ENCODE results near the gene ERN1. TPM values are rescaled to one million over a fixed set of nuclear protein-coding genes. Genes with fewer than 3 reads are reported as not detected.
A peak's percentile ranks its signal among the peaks of the same experiment; 100 is the strongest.
"Not testable (repeated sequence)": the region's sequence is repeated elsewhere in the genome, so short reads cannot be mapped to it uniquely, and the experiment has no call there.

The ERN1 gene
- polyA plus RNA-seq, 1 experiment = 8.6 TPM

DNA sequence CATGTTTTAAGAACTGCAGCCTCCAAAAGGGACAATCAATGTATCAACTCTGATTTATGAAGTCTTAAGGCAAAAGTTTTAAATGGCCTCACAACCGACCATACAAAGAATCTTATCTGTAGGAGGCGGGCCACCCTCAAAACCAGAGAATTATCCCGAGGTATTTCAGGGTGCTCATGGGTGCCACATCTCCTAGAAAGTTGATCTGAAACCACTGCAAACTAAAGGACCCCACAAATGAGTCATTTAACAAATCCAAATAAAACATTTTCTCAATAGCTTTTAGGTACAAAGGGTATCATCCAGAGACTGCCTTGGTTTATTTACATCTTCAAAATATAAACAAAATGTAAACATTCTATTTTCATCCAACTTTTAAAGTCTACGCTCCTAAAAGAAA lies 6.8 kb downstream of the ERN1 start:
- Histone ChIP-seq H3K36me3 (ENCODE audit: control insufficient read depth, insufficient read depth, low read length) (peaks cover 3% of the 10 kb centered on the region), H3K27me3 (ENCODE audit: control insufficient read depth, insufficient read depth, low read length) (no peaks in the 10 kb centered on the region), H3K4me3 (ENCODE audit: low read depth, low read length) (no peak overlapping the region)
- ChIA-PET CTCF (interaction anchor here (1.7 to 2.7 kb wide), 2 partner anchors 10 to 94 kb away, joined by 6 to 7 read pairs; no protein-coding TSS in a partner anchor), POLR2A (no interaction called here)
- DNase-seq (ENCODE audit: low read depth) = no peak
- TF ChIP-seq, protein P1, sequence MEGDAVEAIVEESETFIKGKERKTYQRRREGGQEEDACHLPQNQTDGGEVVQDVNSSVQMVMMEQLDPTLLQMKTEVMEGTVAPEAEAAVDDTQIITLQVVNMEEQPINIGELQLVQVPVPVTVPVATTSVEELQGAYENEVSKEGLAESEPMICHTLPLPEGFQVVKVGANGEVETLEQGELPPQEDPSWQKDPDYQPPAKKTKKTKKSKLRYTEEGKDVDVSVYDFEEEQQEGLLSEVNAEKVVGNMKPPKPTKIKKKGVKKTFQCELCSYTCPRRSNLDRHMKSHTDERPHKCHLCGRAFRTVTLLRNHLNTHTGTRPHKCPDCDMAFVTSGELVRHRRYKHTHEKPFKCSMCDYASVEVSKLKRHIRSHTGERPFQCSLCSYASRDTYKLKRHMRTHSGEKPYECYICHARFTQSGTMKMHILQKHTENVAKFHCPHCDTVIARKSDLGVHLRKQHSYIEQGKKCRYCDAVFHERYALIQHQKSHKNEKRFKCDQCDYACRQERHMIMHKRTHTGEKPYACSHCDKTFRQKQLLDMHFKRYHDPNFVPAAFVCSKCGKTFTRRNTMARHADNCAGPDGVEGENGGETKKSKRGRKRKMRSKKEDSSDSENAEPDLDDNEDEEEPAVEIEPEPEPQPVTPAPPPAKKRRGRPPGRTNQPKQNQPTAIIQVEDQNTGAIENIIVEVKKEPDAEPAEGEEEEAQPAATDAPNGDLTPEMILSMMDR (IDR thresholded peaks at IDR 0.05; ENCODE audit: insufficient read depth, low read depth, low read length) = no peak

DNA sequence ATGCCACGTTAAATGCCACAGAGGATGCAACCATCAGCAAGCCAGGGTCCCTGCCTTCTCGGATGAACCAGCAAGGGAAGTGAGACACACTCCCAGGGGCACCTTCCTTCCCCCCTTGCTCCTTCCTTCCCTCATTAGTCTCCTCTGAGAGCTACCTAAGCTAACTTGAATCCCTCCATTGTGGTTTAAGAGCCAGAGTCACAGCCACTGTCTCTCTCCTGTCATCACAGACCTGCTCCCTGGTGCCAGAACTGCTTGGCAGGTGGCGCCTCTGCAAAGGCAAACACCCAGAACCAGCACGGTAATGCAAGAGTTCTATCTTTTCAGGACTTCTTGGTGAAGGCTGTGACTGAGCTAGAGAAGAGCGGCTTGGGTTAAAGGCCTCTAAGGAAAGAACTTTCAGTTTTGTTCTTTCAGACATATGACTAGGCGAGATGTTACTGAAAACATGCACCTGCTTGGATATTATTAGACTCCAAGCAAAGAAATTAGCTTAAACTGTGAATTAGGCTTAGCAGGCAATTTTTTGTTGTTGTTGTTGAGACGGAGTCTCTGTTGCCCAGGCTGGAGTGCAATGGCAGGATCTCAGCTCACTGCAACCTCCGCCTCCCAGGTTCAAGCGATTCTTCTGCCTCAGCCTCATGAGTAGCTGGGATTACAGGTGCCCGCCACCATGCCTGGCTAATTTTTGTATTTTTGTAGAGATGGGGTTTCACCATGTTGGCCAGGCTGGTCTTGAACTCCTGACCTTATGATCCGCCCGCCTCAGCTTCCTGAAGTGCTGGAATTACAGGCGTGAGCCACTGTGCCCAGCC lies 8.8 kb downstream of the ERN1 start:
- POLR2A ChIA-PET; DNase-seq (ENCODE audit: low read depth); H3K36me3 ChIP-seq (ENCODE audit: control insufficient read depth, insufficient read depth, low read length); H3K4me3 ChIP-seq (ENCODE audit: low read depth, low read length); H3K27me3 ChIP-seq (ENCODE audit: control insufficient read depth, insufficient read depth, low read length): not testable (repeated sequence)
- CTCF ChIA-PET = interaction anchor here (0.8 to 1.7 kb wide), 3 partner anchors 12 to 97 kb away, joined by 3 to 6 read pairs (median 3); no protein-coding TSS in a partner anchor

DNA sequence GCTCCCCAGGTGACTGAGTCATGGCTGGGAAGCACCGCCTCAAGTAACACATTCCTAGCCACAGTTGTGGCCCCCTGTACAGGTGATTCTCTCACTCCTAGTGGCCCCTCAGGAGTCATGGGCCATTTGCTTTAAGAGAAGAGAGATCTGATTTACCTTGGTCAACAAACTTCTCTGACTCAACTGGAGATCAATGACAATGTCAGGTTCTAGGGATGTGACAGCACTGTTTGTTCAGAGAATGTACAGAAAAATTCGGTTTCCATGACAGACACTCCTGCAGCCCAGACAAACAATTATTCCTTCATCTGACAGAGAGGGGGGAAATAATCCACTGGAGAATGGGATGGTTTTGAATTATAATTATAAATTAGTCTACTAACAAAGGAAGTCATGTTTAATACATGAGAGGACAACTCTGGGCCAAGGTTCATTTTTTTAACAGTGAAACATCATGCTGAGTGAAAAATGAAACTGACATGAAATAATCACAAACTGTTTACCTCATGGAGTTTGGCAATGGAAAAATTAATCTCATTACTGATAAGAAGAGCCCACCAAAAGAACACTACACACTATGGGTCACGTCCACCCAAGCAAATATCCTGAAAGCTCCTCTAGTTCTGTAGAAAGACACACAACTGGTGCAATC lies 9.7 kb downstream of the ERN1 start:
- ChIA-PET POLR2A (no interaction called here), CTCF (interaction anchor here (1.3 kb wide), 1 partner anchor 96 kb away, joined by 3 read pairs; no protein-coding TSS in a partner anchor)
- peaks cover 3% of the 10 kb centered on the region for H3K36me3 ChIP-seq (ENCODE audit: control insufficient read depth, insufficient read depth, low read length)
- TF ChIP-seq, protein P1 (IDR thresholded peaks at IDR 0.05; ENCODE audit: insufficient read depth, low read depth, low read length) = no peak
- no peak overlapping the region for H3K4me3 ChIP-seq (ENCODE audit: low read depth, low read length)
- DNase-seq (ENCODE audit: low read depth) = no peak
- H3K27me3 ChIP-seq (ENCODE audit: control insufficient read depth, insufficient read depth, low read length) = no peaks in the 10 kb centered on the region

DNA sequence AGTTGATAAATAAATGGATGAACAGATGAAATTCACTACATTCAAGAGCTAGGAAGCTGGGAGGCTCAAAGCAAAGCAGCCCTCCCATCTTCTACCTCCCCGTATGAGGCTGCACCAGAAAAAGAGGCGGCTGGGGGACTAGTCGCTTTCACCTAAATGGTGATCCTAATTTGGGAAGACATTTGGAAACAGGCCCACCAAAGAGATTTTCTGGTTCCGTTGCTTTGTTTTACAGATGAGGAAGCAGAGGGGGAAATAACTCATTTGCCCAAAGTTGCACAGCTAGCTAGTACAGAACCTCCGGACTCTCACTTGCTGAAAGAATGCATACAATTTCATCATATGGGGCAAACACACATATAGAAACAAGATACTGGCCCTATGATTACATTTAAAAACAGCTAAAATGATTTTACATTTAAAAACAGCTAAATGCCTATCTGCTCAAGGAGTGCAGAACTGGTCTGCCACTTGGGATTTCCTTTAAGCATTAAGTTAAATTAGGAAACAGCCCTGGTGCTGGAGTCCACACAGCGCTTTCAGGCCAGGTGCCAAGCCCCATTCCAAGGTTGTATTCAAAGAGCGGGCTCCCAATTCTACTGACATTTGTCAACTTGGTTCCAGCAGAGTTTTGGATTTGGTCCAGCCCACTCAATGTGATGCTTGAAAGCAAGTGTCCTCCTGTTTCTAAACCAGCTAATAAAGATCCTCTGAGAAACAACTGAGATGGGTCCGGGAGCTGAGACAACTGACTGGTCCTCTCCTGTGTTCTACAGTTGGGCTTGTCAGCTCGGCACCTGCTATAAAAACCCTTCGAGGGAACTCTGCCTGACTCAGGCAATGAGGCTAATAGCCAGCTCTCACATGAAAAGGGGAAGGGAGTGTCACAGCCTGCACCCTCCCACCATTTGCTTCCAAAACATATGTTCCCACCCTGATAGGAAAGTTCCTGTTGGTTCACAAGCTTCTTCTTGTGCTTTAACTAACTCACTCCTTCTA lies 11.7 kb downstream of the ERN1 start:
- Histone ChIP-seq H3K36me3 (ENCODE audit: control insufficient read depth, insufficient read depth, low read length) (peaks cover 3% of the 10 kb centered on the region), H3K4me3 (ENCODE audit: low read depth, low read length) (no peak overlapping the region), H3K27me3 (ENCODE audit: control insufficient read depth, insufficient read depth, low read length) (no peaks in the 10 kb centered on the region)
- ChIA-PET CTCF (interaction anchor here (0.6 to 1.4 kb wide), 5 partner anchors 13 to 90 kb away, joined by 3 to 6 read pairs (median 3); no protein-coding TSS in a partner anchor), POLR2A (interaction anchor here (0.6 kb wide), 1 partner anchor 69 kb away, joined by 6 read pairs; no protein-coding TSS in a partner anchor)
- no peak for DNase-seq (ENCODE audit: low read depth)
- TF ChIP-seq, protein P1 (IDR thresholded peaks at IDR 0.05; ENCODE audit: insufficient read depth, low read depth, low read length) = no peak

DNA sequence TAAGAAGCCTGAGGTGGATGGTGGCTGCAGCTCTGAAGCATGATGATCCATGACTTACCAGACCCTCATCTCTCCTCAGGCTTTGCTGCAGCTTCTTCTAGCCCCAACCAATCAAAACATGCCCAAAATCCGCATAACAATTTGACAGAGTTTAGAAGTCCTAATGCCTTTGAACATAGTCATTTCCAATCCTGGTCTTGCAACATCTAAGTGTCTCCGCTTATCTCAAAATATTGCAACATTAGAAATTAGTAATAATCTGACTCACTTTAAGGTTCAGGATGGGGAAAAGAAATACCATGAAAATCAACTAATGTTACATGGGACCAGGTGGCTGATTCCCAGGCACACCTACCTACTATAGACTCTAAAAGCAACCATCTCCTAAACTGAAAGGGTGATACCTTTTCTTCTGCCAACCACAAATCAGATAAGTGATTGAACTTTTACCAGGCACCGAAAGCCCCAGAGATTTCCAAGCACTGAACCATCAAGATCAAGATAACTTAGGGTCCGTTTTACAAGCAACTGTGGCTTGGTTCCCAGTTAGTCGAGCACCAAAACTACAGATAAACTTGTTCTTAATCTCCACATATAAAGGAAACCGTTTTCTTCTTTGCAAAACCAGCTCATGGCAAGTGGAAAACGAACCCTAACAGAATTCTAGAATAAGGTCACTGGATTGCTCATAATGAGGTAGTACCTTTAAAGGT lies 14.0 kb downstream of the ERN1 start:
- TF ChIP-seq, protein P1 (IDR thresholded peaks at IDR 0.05; ENCODE audit: insufficient read depth, low read depth, low read length) = no peak
- peak; percentile 46 for DNase-seq (ENCODE audit: low read depth)
- Histone ChIP-seq H3K27me3 (ENCODE audit: control insufficient read depth, insufficient read depth, low read length) (no peaks in the 10 kb centered on the region), H3K36me3 (ENCODE audit: control insufficient read depth, insufficient read depth, low read length) (peaks cover 1% of the 10 kb centered on the region), H3K4me3 (ENCODE audit: low read depth, low read length) (no peak overlapping the region)
- ChIA-PET CTCF (interaction anchor here (0.7 to 0.8 kb wide), 2 partner anchors 16 to 18 kb away, joined by 3 to 4 read pairs; no protein-coding TSS in a partner anchor), POLR2A (no interaction called here)
